SIG-M5 (cell line): Measurements from ENCODE around the gene MAPK4.
"Not testable (repeated sequence)": the region's sequence is repeated elsewhere in the genome, so short reads cannot be mapped to it uniquely, and the experiment has no call there.

ENCODE experiments used
- DNase-seq: peaks from one replicate; lab custom pipeline; 2025; lab: John Stamatoyannopoulos, UW

Gene MAPK4

DNA sequence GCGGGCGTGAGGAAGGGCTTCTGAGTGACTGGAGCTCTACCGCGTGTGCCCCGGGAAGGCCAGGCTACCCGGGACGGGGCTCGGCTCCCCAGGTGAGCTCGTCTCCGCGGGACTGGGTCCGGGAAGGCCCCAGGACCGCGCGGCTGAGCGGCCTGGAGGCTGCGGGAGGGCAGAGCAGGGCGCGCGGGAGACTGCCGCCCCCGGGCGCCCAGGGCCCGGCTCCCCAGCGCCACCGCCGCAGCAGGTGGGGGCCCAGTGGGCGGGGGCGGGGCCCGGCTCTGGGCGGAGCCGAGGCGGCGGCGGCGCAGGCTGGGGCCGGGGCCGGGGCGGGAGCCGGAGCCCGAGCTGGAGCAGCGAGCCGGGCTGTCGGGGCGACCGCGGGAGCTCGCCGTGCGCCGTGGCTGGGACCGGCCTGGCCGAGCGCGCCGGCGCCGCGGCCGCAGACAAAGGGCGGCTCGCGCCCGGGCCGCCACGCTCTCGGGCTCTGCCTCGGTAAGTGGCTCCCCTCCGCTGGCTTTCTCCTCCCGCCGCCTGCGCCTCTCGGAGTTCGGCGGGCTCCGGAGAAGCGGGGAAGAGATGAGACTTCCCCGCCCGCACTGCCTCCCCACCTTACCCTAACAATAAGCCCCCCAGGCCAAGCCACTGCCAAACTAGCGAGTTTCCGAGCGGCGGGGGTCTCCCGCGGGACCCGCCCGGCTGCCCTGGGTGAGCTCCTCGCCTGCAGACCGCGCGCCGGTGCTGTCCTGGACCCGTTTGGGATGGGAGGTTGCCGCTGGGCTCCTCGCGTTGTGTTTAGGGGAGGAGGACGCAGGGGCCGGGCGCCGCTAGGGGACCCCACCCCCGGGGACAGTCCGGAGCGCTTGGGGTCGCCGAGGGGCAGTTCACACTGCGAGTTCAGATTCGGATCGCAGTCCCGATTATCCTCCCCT is at the start of gene MAPK4:
Gene MAPK4, plus strand, starts transcription at position 336 of the 929 bp plus-strand sequence. CDS start 103,872 bp downstream, outside the sequence.
- no peak for DNase-seq

DNA sequence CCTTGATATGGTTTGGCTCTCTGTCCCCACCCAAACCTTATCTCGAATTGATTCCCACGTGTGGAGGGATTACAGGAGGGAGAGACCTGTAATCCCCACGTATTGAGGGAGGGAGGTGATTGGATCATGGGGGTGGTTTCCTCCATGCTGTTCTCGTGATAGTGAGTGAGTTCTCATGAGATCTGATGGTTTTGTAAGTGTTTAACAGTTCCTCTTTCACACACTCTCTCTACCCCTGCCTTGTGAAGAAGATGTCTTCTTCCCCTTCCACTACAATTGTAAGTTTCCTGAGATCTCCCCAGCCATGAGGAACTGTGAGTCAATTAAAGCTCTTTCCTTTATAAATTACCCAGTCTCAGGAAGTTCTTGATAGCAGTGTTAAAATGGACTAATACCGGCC is 42.6 kb upstream of the MAPK4 start:
- not testable (repeated sequence) for DNase-seq

- no peak for DNase-seq
Observed at GRCh38 chr18:50518787-50519546, 40.9 kb upstream of the MAPK4 start.

DNA sequence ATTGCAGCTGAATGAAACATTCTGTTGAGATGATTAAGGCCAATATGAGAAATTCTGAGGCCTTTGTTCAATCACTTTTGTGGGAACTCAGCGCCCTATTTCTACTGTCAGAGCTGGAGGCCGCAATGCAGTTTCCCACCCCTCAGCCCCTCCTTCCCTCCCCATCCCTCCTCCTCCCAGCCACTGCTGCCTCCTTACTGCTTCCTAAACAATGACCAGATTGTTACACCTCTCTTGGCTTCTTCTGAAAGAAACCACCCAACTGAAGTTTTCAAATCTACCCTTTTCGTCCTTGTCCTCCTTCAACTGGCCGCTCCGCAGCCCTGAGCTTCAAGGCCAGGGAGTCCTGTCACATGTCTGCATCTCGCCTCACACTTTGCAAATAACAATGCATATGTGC is 36.7 kb upstream of the MAPK4 start:
- no peak for DNase-seq

DNA sequence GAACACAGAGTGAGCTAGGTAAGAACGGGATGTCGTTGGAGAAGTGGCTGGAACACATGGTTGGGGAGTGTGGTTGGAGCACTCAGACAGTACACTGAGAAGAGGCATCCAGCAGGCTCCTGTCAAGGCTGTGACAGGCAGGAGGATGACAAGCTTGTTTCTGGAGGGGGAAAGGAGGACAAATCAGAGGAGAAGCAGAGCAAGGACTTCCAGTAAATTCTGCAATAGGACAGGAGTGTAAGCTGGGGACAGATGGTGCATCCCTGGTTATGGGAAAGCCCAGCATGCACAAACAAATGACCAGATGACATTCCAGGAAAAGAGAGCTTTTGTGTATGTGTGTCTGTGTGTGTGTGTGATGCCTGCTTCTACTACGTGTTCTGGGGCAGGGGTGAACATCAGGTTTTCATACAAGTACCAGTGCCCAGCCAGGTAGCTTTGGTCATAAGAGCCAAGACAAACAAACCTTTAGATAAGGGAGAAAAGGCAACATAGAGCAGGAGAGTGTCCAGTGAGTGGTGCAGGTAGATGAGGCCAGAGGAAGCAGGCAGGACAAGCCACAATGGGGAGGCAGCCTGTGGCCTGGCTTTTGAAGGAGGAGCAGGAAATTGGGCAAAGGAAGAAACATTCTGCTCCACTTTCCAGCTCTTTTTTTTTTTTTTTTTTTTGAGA is 32.1 kb upstream of the MAPK4 start:
- no peak for DNase-seq

- DNase-seq, result no peak
Observed at GRCh38 chr18:50528806-50529205, 31.1 kb upstream of the MAPK4 start.

DNA sequence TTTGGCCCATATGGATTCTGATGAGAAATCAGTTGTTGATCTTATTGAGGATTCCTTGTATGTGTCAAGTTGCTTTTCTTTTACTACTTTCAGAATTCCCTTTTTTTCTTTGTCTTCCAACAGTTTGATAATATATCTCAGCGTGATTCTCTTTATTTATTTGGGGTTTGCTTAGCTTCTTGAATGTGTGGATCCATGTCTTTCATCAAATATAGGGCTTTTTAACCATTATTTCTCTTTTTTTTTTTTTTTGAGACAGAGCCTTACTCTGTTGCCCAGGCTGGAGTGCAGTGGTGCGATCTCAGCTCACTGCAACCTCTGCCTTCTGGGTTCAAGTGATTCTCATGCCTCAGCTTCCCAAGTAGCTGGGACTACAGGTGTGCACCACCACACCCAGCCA is 26.1 kb upstream of the MAPK4 start:
- not testable (repeated sequence) for DNase-seq

DNA sequence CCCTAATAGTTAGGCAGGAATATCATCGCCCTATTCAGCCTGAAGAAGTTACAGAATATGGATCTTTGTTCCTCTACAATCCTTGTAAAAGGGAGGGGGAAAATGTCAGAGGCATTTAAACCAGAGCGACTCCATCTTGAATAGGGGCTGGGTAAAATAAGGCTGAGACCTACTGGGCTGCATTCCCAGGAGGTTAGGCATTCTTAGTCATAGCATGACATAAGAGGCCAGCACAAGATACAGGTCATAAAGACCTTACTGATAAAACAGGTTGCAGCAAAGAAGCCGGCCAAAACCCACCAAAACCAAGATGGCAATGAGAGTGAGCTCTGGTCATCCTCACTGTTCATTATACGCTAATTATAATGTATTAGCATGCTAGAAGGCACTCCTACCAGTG is 15.4 kb upstream of the MAPK4 start:
- not testable (repeated sequence) for DNase-seq

DNA sequence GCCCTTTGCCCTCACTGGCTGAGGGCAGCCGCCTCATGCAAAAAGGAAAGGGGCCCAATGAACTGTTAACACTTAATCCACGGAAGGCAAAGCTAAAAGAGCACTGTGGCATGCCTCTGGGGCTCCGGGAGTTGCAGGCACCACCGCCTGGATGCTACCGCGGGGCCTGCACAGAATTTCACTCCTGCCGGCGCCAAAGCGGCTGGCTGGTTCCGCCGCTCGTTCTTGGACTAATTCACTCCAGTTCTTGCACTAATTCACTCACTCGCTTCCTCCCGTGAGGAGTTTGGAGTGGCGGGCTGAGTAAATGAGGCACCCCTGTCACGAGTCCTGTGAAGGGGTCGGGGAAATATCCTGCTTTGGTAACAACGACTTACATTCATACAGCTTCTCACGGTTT is 14.0 kb upstream of the MAPK4 start:
- no peak for DNase-seq

GRCh38 chr18:50548160-50548559 is 11.7 kb upstream of the MAPK4 start:
- DNase-seq, result no peak

DNA sequence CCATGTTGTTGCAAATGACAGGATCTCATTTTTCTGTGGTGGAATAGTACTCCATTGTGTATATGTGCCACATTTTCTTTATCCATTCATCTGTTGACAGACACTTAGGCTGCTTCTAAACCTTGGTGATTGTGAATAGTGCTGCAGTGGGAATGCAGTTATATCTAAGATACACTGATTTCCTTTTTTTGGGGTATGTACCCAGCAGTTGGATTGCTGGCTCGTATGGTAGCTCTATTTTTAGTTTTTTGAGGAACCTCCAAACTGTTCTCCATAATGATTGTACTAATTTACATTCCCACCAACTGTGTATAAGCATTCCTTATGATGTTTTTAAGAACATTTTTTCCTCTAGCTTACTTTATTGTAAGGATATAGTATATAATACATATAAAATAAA is 8.2 kb upstream of the MAPK4 start:
- DNase-seq, result not testable (repeated sequence)

- DNase-seq, result no peak
Observed at GRCh38 chr18:50558157-50558556, 1.7 kb upstream of the MAPK4 start.

- DNase-seq, result no peak
Observed at GRCh38 chr18:50558948-50559751, 737 bp upstream of the MAPK4 start.

GRCh38 chr18:50560681-50561629 is 1.1 kb downstream of the MAPK4 start:
- no peak for DNase-seq

DNA sequence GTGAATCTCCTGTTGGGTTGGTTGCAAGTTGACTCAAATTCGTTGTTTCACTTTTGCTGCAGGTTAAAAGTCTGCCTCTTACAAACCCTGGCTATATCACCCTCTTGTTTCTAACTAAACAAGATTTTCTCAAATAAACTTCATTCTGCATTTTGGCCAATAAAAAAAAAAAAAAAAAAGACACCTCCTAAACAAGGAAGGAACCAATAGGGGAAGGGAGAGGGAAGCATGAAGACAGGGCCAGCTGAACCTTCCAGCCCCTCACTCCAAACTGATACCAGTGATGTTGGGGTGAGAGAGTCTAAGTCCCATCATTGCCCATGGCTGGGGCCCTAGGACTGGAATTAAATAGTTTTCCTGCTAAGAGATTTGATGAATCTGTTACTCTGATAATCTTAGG is 2.4 kb downstream of the MAPK4 start:
- DNase-seq, result not testable (repeated sequence)

DNA sequence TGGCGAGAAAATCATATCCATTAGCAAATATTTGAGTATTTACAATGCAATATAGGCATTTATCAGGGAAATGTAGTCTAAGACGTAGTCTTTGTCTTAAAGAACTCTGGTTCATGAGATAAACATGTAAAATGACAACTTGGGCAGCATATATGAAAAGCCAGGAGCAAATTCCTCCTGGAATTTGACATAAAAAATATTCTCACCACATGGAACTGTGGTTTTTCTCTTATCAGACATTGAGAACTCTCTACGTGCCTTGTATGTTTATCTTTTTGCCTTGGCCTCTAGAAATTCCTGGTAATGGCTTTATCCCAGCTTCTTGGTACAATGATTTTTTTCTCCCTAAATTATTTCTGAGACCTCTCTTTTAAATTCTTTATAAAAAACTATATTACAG is 2.8 kb downstream of the MAPK4 start:
- DNase-seq, result no peak

DNA sequence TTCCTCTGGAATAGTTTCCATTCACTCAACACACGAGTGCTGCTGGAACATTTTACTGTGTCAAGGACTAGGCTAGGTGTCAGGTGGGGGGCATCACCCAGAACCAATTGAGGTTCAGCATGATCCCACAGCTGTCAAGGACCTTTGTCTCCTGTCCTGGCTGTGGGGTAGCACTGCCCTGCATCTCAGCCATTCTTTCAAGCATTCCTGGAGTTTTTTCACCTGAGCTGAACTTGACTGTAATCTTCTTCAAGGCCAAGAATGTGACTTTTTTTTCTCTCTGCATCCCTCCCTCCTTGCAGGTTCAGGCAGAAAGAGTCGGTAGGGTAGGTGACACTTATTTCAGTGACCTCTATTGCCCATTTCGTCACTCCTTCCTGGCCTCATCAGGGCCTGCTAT is 3.5 kb downstream of the MAPK4 start:
- DNase-seq, result no peak

- DNase-seq, result no peak
Observed at GRCh38 chr18:50569930-50570329, 10.0 kb downstream of the MAPK4 start.

- no peak for DNase-seq
Observed at GRCh38 chr18:50571606-50572005, 11.7 kb downstream of the MAPK4 start.

GRCh38 chr18:50573196-50573595 is 13.3 kb downstream of the MAPK4 start:
- not testable (repeated sequence) for DNase-seq
